Endothelial cell of umbilical vein (primary cell): Measurements from ENCODE around the gene SIDT1. TPM values are rescaled to one million over a fixed set of nuclear protein-coding genes. Genes with fewer than 3 reads are reported as not detected.

Source experiments
- BruUV-seq: library from RNA; stranded (reverse); fragments of 400-500 nt; replicated peaks from 2 replicates; lab custom pipeline; 2021; lab: Mats Ljungman, UMichigan
- CTCF ChIA-PET: fragments of 300-600, 350-600 bp; sonication (Branson Sonifier 250); formaldehyde crosslinking; loops from one replicate; lab custom pipeline; 2021; ENCODE audit warnings: antibody characterized with exemption, inconsistent platforms; lab: Charles Lee
- POLR2A ChIA-PET: fragments of 300-600, 350-600 bp; sonication (Branson Sonifier 250); formaldehyde crosslinking; loops from one replicate; lab custom pipeline; 2021; ENCODE audit warnings: antibody characterized with exemption, inconsistent platforms; lab: Charles Lee
- DNase-seq: peaks from one replicate; pipeline ENCODE4 v3.0.0-alpha.2; 2011; ENCODE audit warnings: low read depth, low spot score
- FAIRE-seq: peaks from 2 replicates; lab custom pipeline; 2011; peaks lifted over from hg19 to GRCh38; lab: Jason Lieb, UNC
- H2AFZ ChIP-seq: 2 replicates; pipeline ENCODE4 v1.6.0; 2012; ENCODE audit warnings: low read depth, low read length, control low read depth, inconsistent platforms
- H3K27ac ChIP-seq: 2 replicates; pipeline ENCODE4 v1.5.1; 2011; ENCODE audit warnings: low read depth, mild to moderate bottlenecking, control low read depth, low read length, moderate library complexity; ENCODE audit not compliant: insufficient read depth
- H3K27me3 ChIP-seq, 2 experiments: 2 replicates each; pipeline versions ENCODE4 v1.6.0 to v1.6.1; 2011; ENCODE audit warnings: low read length in 2 of 2, mixed read lengths in 1 of 2; ENCODE audit not compliant: control insufficient read depth in 2 of 2, insufficient read depth in 2 of 2
- H3K36me3 ChIP-seq, 2 experiments: 2 replicates in 1 of 2; 3 replicates in 1 of 2; pipeline ENCODE4 v1.5.1; 2011; ENCODE audit warnings: low read length in 2 of 2, mild to moderate bottlenecking in 1 of 2, moderate library complexity in 1 of 2; ENCODE audit not compliant: control insufficient read depth in 2 of 2, insufficient read depth in 2 of 2; ENCODE audit errors: extremely low read depth in 1 of 2
- H3K4me1 ChIP-seq: 3 replicates; pipeline ENCODE4 v1.5.1; 2011; ENCODE audit warnings: mild to moderate bottlenecking, low read length; ENCODE audit not compliant: control insufficient read depth, insufficient read depth; ENCODE audit errors: extremely low read depth
- H3K4me2 ChIP-seq: 2 replicates; pipeline ENCODE4 v1.6.1; 2011; ENCODE audit warnings: low read length, control low read depth, mixed read lengths; ENCODE audit not compliant: insufficient read depth
- H3K4me3 ChIP-seq, 3 experiments: fragments of 200-600 bp in 1 of 3; sonication (generic), shearing (Covaris generic) in 1 of 3; replicated peaks in 1 of 3; 2 replicates each; pipeline ENCODE4 v1.5.1; 2011 to 2016; ENCODE audit warnings: control low read depth in 3 of 3, low read length in 3 of 3, mild to moderate bottlenecking in 2 of 3, inconsistent platforms in 1 of 3, low read depth in 1 of 3, moderate library complexity in 1 of 3; ENCODE audit not compliant: insufficient read depth in 1 of 3
- H3K79me2 ChIP-seq: 2 replicates; pipeline ENCODE4 v1.6.0; 2012; ENCODE audit warnings: low read length, inconsistent platforms; ENCODE audit not compliant: control insufficient read depth, insufficient read depth
- H3K9ac ChIP-seq: replicated peaks from 2 replicates; pipeline ENCODE3; 2011; ENCODE audit warnings: low read length, control low read depth; ENCODE audit not compliant: insufficient read depth; ENCODE audit errors: extremely low read depth
- H3K9me1 ChIP-seq: replicated peaks from 3 replicates; pipeline ENCODE4 v1.6.0; 2011; ENCODE audit warnings: mild to moderate bottlenecking, low read length; ENCODE audit not compliant: control insufficient read depth, insufficient read depth; ENCODE audit errors: extremely low read depth
- H3K9me3 ChIP-seq: replicated peaks from 2 replicates; pipeline ENCODE4 v1.5.1; 2012; ENCODE audit warnings: low read length, inconsistent platforms; ENCODE audit not compliant: control insufficient read depth, insufficient read depth
- H4K20me1 ChIP-seq: replicated peaks from 2 replicates; pipeline ENCODE3; 2011; ENCODE audit warnings: mild to moderate bottlenecking, low read length; ENCODE audit not compliant: control insufficient read depth, insufficient read depth; ENCODE audit errors: extremely low read depth
- EZH2 ChIP-seq: IDR thresholded peaks from 2 replicates; pipeline ENCODE4 v1.6.1; 2012; ENCODE audit warnings: borderline replicate concordance, low read depth, mild to moderate bottlenecking, moderate library complexity, low read length, inconsistent platforms; ENCODE audit not compliant: severe bottlenecking
- FOS ChIP-seq: IDR thresholded peaks from 2 replicates; pipeline ENCODE4 v1.6.1; 2011; ENCODE audit warnings: mild to moderate bottlenecking, low read length, moderate library complexity, borderline replicate concordance; ENCODE audit not compliant: insufficient read depth
- GATA2 ChIP-seq: IDR thresholded peaks from 2 replicates; pipeline ENCODE4 v1.7.0; 2011; ENCODE audit warnings: low read depth, mild to moderate bottlenecking, moderate library complexity, mixed read lengths, low read length; ENCODE audit not compliant: insufficient read length, insufficient read depth
- JUN ChIP-seq: IDR thresholded peaks from 2 replicates; pipeline ENCODE4 v1.6.1; 2011; ENCODE audit warnings: borderline replicate concordance, low read depth; ENCODE audit not compliant: insufficient read length, insufficient read depth
- MYC ChIP-seq: IDR thresholded peaks from one replicate; pipeline ENCODE4 v1.6.1; 2011; ENCODE audit warnings: mild to moderate bottlenecking, low read depth, low read length
- POLR2A ChIP-seq: IDR thresholded peaks from 2 replicates; pipeline ENCODE4 v1.6.1; 2012; ENCODE audit warnings: low read depth, mild to moderate bottlenecking, control low read depth, low read length
- POLR2AphosphoS5 ChIP-seq: IDR thresholded peaks from 2 replicates; pipeline ENCODE4 v1.6.1; 2012; ENCODE audit warnings: low read depth, mild to moderate bottlenecking, control low read depth, low read length, moderate library complexity; ENCODE audit not compliant: insufficient read depth
- dilution Hi-C: fragments of 300-500 bp; cut with MboI; formaldehyde crosslinking; loops from one replicate; pipeline ENCODE4 v1.15.0; 2019; ENCODE audit warnings: low sequenced_read_pairs; ENCODE audit not compliant: extremely low pct_ligation_motif_present
- intact Hi-C: fragments of 100-400 bp; cut with micrococcal nuclease; formaldehyde crosslinking; loops from one replicate; pipeline ENCODE4 v1.10.0; 2022
- polyA plus RNA-seq, 4 experiments: library from polyadenylated mRNA; depleted of rRNA in 3 of 4; stranded (reverse) in 3 of 4; unstranded in 1 of 4; fragments of >200 nt; gene quantifications; 2 replicates each; pipeline versions ENCODE4 v1.2.1 to v1.2.3, GENCODE V29; 2011 to 2012; ENCODE audit warnings: missing spikeins in 1 of 4
- total RNA-seq: library from RNA; stranded (reverse); gene quantifications from 2 replicates; pipeline ENCODE4 v1.2.3, GENCODE V29; 2021
- TF ChIP-seq, protein P1 (sequence below), 2 donors: IDR thresholded peaks; 1 replicate in 1 of 2; 2 replicates in 1 of 2; pipeline ENCODE4 v1.5.1; 2011; ENCODE audit warnings: low read length in 2 of 2, mild to moderate bottlenecking in 2 of 2, moderate library complexity in 2 of 2, control low read depth in 1 of 2, inconsistent platforms in 1 of 2, low read depth in 1 of 2; ENCODE audit not compliant: insufficient read depth in 1 of 2; ENCODE audit errors: extremely low read depth in 1 of 2
- TF ChIP-seq, protein P2 (sequence below): IDR thresholded peaks from 2 replicates; pipeline ENCODE4 v1.6.1; 2011; ENCODE audit not compliant: insufficient read depth, insufficient read length

SIDT1 gene
- total and polyA plus RNA-seq, 2 donors (not counting 3 experiments of a cell fraction or from before 2014, with no cell fraction given), result 0.07 TPM; not detected in 1

DNA sequence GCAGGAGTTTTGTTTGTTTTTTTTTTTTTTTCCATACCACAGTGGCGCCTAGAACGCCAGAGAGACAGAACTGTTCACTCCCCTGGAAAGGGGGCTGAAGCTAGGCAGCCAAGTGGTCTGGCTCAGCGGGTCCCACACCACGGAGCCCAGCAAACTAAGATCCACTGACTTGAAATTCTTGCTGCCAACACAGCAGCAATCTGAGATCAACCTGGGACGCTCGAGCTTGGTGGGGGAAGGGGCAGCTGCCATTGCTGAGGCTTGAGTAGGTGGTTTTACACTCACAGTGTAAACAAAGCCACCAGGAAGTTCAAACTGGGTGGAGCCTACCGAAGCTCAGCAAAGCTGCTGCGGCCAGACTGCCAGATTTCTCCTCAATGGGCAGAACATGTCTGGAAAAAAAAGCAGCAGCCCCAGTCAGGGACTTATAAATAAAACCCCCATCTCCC is 47.2 kb upstream of the SIDT1 start:
- H3K9ac ChIP-seq, result no peak overlapping the region
- intact Hi-C loops (no loop called here), dilution Hi-C loops (no loop called here)
- no peak overlapping the region for H2AFZ ChIP-seq
- H3K79me2 ChIP-seq, result no peaks in the 10 kb centered on the region
- ChIA-PET CTCF (no interaction called here), POLR2A (no interaction called here)
- no peaks in the 10 kb centered on the region for H3K9me1 ChIP-seq
- no TSS peak for BruUV-seq
- no peak for TF ChIP-seq FOS
- TF ChIP-seq POLR2AphosphoS5, result no peak
- no peak for TF ChIP-seq POLR2A
- no peak for TF ChIP-seq GATA2
- no peak for TF ChIP-seq EZH2
- TF ChIP-seq, protein P1, sequence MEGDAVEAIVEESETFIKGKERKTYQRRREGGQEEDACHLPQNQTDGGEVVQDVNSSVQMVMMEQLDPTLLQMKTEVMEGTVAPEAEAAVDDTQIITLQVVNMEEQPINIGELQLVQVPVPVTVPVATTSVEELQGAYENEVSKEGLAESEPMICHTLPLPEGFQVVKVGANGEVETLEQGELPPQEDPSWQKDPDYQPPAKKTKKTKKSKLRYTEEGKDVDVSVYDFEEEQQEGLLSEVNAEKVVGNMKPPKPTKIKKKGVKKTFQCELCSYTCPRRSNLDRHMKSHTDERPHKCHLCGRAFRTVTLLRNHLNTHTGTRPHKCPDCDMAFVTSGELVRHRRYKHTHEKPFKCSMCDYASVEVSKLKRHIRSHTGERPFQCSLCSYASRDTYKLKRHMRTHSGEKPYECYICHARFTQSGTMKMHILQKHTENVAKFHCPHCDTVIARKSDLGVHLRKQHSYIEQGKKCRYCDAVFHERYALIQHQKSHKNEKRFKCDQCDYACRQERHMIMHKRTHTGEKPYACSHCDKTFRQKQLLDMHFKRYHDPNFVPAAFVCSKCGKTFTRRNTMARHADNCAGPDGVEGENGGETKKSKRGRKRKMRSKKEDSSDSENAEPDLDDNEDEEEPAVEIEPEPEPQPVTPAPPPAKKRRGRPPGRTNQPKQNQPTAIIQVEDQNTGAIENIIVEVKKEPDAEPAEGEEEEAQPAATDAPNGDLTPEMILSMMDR (IDR thresholded peaks at IDR 0.05; ENCODE audit: extremely low read depth in 1 of 2, insufficient read depth in 1 of 2, low read depth in 1 of 2, low read length in 2 of 2), result no peak
- TF ChIP-seq, protein P2, sequence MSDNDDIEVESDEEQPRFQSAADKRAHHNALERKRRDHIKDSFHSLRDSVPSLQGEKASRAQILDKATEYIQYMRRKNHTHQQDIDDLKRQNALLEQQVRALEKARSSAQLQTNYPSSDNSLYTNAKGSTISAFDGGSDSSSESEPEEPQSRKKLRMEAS, result no peak
- no peak for TF ChIP-seq MYC
- TF ChIP-seq JUN, result no peak
- no peak overlapping the region for H3K27ac ChIP-seq
- H3K4me1 ChIP-seq, result peaks cover 3% of the 10 kb centered on the region
- H3K27me3 ChIP-seq, result no peaks in the 10 kb centered on the region
- DNase-seq, result no peak
- H4K20me1 ChIP-seq, result no peaks in the 10 kb centered on the region
- no peak overlapping the region for H3K4me3 ChIP-seq
- no peaks in the 10 kb centered on the region for H3K9me3 ChIP-seq
- H3K36me3 ChIP-seq, result no peaks in the 10 kb centered on the region
- no peak overlapping the region for H3K4me2 ChIP-seq
- FAIRE-seq, result no peak
